ENCODE measurements around the gene NKX6-2. TPM values are rescaled to one million over a fixed set of nuclear protein-coding genes. Genes with fewer than 3 reads are reported as not detected.

Gene NKX6-2
- total RNA-seq, 2 experiments from 2014 or later: not detected

- no peaks in the 10 kb centered on the region for H3K9me3 Mint-ChIP-seq (ENCODE audit: insufficient read depth)
- no peaks in the 10 kb centered on the region for H3K4me1 Mint-ChIP-seq (ENCODE audit: low read depth)
- ATAC-seq (no peak), DNase-seq (no peak)
- H3K27me3 Mint-ChIP-seq (ENCODE audit: low read depth): peaks cover 15% of the 10 kb centered on the region
- ChIA-PET POLR2A (no interaction called here), CTCF (no interaction called here)
- no peak overlapping the region for H3K27ac Mint-ChIP-seq
- no peak overlapping the region for H3K4me3 Mint-ChIP-seq
- H3K36me3 Mint-ChIP-seq (ENCODE audit: low read depth): no peaks in the 10 kb centered on the region
Measured at GRCh38 chr10:132789659-132790148, 3.8 kb upstream of the NKX6-2 start.

- CTCF ChIA-PET: no interaction called here
- DNase-seq: no peak
- no peak for ATAC-seq
- Mint-ChIP-seq H3K9me3 (ENCODE audit: insufficient read depth) (no peaks in the 10 kb centered on the region), H3K4me3 (no peak overlapping the region), H3K27me3 (ENCODE audit: low read depth) (peaks cover 19% of the 10 kb centered on the region), H3K36me3 (ENCODE audit: low read depth) (no peaks in the 10 kb centered on the region), H3K4me1 (ENCODE audit: low read depth) (no peaks in the 10 kb centered on the region), H3K27ac (no peak overlapping the region)
- POLR2A ChIA-PET: interaction anchor here (0.6 kb wide), 1 partner anchor 12 kb away, joined by 3 read pairs; no protein-coding TSS in a partner anchor
Measured at GRCh38 chr10:132788831-132789219, 2.9 kb upstream of the NKX6-2 start.

- POLR2A ChIA-PET: interaction anchor here (0.6 kb wide), 1 partner anchor 11 kb away, joined by 3 read pairs; no protein-coding TSS in a partner anchor
- Mint-ChIP-seq H3K4me3 (no peak overlapping the region), H3K4me1 (ENCODE audit: low read depth) (no peaks in the 10 kb centered on the region), H3K27ac (no peak overlapping the region), H3K36me3 (ENCODE audit: low read depth) (peaks cover 2% of the 10 kb centered on the region), H3K9me3 (ENCODE audit: insufficient read depth) (no peaks in the 10 kb centered on the region), H3K27me3 (ENCODE audit: low read depth) (peaks cover 25% of the 10 kb centered on the region)
- no peak for ATAC-seq
- CTCF ChIA-PET: no interaction called here
- no peak for DNase-seq
Measured at GRCh38 chr10:132788180-132788830, 2.4 kb upstream of the NKX6-2 start.

- Mint-ChIP-seq H3K4me1 (ENCODE audit: low read depth) (no peaks in the 10 kb centered on the region), H3K27ac (no peak overlapping the region), H3K36me3 (ENCODE audit: low read depth) (peaks cover 2% of the 10 kb centered on the region), H3K27me3 (ENCODE audit: low read depth) (peaks cover 31% of the 10 kb centered on the region), H3K4me3 (no peak overlapping the region), H3K9me3 (ENCODE audit: insufficient read depth) (no peaks in the 10 kb centered on the region)
- CTCF ChIA-PET: no interaction called here
- no peak for DNase-seq
- ATAC-seq: no peak
- POLR2A ChIA-PET: no interaction called here
Measured at GRCh38 chr10:132787495-132788179, 1.7 kb upstream of the NKX6-2 start.

GRCh38 chr10:132786884-132787494, 1.0 kb upstream of the NKX6-2 start:
- DNase-seq: no peak
- Mint-ChIP-seq H3K4me1 (ENCODE audit: low read depth) (no peaks in the 10 kb centered on the region), H3K4me3 (no peak overlapping the region), H3K9me3 (ENCODE audit: insufficient read depth) (no peaks in the 10 kb centered on the region), H3K27ac (no peak overlapping the region), H3K27me3 (ENCODE audit: low read depth) (peaks cover 31% of the 10 kb centered on the region), H3K36me3 (ENCODE audit: low read depth) (peaks cover 2% of the 10 kb centered on the region)
- ATAC-seq: no peak
- CTCF ChIA-PET: no interaction called here
- POLR2A ChIA-PET: no interaction called here

- POLR2A ChIA-PET: no interaction called here
- DNase-seq: no peak
- peaks cover 31% of the 10 kb centered on the region for H3K27me3 Mint-ChIP-seq (ENCODE audit: low read depth)
- peaks cover 2% of the 10 kb centered on the region for H3K36me3 Mint-ChIP-seq (ENCODE audit: low read depth)
- H3K4me3 Mint-ChIP-seq: no peak overlapping the region
- H3K9me3 Mint-ChIP-seq (ENCODE audit: insufficient read depth): no peaks in the 10 kb centered on the region
- no peak overlapping the region for H3K27ac Mint-ChIP-seq
- ATAC-seq: no peak
- no peaks in the 10 kb centered on the region for H3K4me1 Mint-ChIP-seq (ENCODE audit: low read depth)
- CTCF ChIA-PET: no interaction called here
Measured at GRCh38 chr10:132786476-132786883, 533 bp upstream of the NKX6-2 start.

DNA sequence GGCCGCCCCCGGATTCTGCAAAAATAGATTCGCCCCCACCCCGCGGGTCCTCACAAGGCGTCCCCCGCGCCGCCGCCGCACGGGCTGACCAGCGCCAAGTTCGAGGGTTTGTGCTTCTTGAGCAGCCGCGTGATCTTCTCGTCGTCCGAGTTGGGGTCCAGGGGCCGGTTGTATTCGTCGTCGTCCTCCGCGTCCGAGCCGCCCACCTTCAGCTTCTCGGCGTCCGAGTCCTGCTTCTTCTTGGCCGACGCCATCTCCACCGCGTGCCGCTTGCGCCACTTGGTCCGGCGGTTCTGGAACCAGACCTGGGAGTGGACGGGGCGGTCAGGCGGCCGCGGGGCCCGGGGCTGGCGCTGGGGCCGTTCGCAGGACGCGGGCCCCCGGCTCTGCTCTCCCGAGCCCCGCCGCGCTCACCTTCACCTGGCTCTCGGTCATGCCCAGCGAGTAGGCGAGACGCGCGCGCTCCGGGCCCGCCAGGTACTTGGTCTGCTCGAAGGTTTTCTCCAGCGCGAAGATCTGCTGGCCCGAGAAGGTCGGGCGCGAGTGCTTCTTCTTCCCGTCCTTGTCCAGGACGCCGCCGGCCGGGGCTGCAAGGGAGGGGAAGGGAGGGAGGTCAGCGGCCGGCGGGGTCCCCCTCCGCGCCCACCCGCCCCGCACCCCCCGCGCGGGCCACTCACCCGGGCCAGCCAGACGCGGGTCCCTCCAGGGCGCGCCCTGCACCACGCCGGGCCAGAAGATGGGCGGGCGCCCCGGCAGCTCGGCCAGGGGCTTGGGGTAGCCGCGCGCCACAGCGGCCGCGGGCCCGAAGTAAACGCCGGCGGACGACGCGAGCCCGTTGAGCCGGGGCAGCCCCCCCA, 853 bp downstream of the NKX6-2 start:
- peaks cover 31% of the 10 kb centered on the region for H3K27me3 Mint-ChIP-seq (ENCODE audit: low read depth)
- no peak for DNase-seq
- ChIA-PET POLR2A (no interaction called here), CTCF (no interaction called here)
- no peak overlapping the region for H3K4me3 Mint-ChIP-seq
- H3K36me3 Mint-ChIP-seq (ENCODE audit: low read depth): peaks cover 2% of the 10 kb centered on the region
- no peak overlapping the region for H3K27ac Mint-ChIP-seq
- no peaks in the 10 kb centered on the region for H3K4me1 Mint-ChIP-seq (ENCODE audit: low read depth)
- no peaks in the 10 kb centered on the region for H3K9me3 Mint-ChIP-seq (ENCODE audit: insufficient read depth)
- ATAC-seq: no peak

DNA sequence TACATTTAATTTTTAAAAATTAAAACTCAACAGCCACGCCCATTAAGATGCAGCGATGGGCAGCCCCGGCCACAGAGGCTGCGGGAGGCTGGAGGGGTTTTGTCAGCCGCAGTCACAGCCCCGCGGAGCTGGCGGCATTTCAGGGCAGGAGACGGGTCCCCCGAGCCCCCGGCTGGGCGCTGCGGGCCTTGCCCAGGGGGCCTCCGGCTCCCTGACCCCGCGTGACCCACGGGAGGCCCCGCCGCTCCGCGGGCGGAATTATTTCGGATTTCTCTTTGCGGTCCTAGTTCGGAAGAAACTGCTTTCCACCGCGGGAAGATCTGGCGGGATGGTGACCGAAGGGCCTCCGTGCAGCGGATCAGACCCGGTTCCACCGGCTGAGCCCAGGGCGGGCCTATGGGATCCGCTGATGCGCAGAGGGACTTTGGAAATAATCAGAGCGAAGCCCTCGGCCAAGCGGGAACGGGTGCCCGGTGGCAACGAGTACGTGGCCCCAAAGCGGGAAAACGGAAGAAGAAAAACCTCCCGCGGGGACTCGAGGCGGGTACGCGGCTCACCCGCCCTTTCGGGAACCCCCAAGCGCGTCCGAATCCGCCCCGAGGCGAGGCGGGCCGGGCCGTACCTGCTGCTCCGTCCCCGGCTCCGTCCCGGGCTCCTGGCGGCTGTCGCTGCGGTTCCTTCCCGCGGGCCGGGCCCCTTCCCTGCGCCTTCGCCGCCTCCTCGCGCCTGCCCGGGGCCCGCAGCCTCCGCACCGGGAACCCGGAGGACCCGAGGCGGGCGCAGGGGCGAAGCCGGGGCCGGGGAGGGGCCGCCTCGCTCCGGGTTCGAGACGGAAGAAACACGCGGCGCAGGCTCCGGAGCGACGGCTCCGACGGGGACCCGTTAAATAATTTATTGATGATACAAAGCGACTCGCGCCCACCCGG, 1.7 kb downstream of the NKX6-2 start:
- Mint-ChIP-seq H3K36me3 (ENCODE audit: low read depth) (peaks cover 2% of the 10 kb centered on the region), H3K4me3 (no peak overlapping the region), H3K4me1 (ENCODE audit: low read depth) (no peaks in the 10 kb centered on the region), H3K27ac (peak overlapping the region; percentile 46), H3K9me3 (ENCODE audit: insufficient read depth) (no peaks in the 10 kb centered on the region), H3K27me3 (ENCODE audit: low read depth) (peaks cover 26% of the 10 kb centered on the region)
- CTCF ChIA-PET: no interaction called here
- POLR2A ChIA-PET: no interaction called here
- ATAC-seq (no peak), DNase-seq (no peak)

- no peaks in the 10 kb centered on the region for H3K4me1 Mint-ChIP-seq (ENCODE audit: low read depth)
- POLR2A ChIA-PET: no interaction called here
- peaks cover 26% of the 10 kb centered on the region for H3K27me3 Mint-ChIP-seq (ENCODE audit: low read depth)
- no peak overlapping the region for H3K27ac Mint-ChIP-seq
- no peaks in the 10 kb centered on the region for H3K9me3 Mint-ChIP-seq (ENCODE audit: insufficient read depth)
- H3K36me3 Mint-ChIP-seq (ENCODE audit: low read depth): peaks cover 2% of the 10 kb centered on the region
- H3K4me3 Mint-ChIP-seq: no peak overlapping the region
- no peak for ATAC-seq
- no peak for DNase-seq
- CTCF ChIA-PET: interaction anchor here (0.6 kb wide), 1 partner anchor 1330 kb away, joined by 3 read pairs; no protein-coding TSS in a partner anchor
Measured at GRCh38 chr10:132783165-132783939, 2.6 kb downstream of the NKX6-2 start.

GRCh38 chr10:132781556-132781955, 4.4 kb downstream of the NKX6-2 start:
- Mint-ChIP-seq H3K4me3 (no peak overlapping the region), H3K36me3 (ENCODE audit: low read depth) (peaks cover 2% of the 10 kb centered on the region), H3K9me3 (ENCODE audit: insufficient read depth) (no peaks in the 10 kb centered on the region), H3K27ac (no peak overlapping the region), H3K4me1 (ENCODE audit: low read depth) (no peaks in the 10 kb centered on the region), H3K27me3 (ENCODE audit: low read depth) (peaks cover 23% of the 10 kb centered on the region)
- CTCF ChIA-PET: no interaction called here
- DNase-seq: no peak
- POLR2A ChIA-PET: no interaction called here
- ATAC-seq: no peak

Measured in activated CD8-positive, alpha-beta T cell treated with anti-CD3 and anti-CD28 coated beads, Interleukin-2, amount 10 ng/mL, durations not matched to agents 7 days and 5 days (primary cell).